Activated naive CD4-positive, alpha-beta T cell treated with Interleukin-2 at 50 U/mL for 16 hours (primary cell): ENCODE data around the gene GLTPD2.

Experiments used
- DNase-seq: peaks from one replicate; pipeline ENCODE4 v3.0.0-alpha.2; 2020

GLTPD2 gene

GRCh38 chr17:4788807-4789700 is at the start of gene GLTPD2:
Gene GLTPD2, plus strand, starts transcription at chr17:4788964. Its CDS starts 48 bp downstream, at chr17:4789012.
- no peak for DNase-seq

- peak; percentile 62 for DNase-seq
Measured at GRCh38 chr17:4739122-4740024, 49.4 kb upstream of the GLTPD2 start, which contains the start of the genes CXCL16 and ZMYND15. Gene CXCL16, minus strand, starts transcription at chr17:4739928. Its CDS starts 589 bp downstream, at chr17:4739339. Gene ZMYND15, plus strand, starts transcription at chr17:4739833. Its CDS starts 716 bp downstream, at chr17:4740549.

- DNase-seq, result no peak
Measured at GRCh38 chr17:4740025-4740351, 48.8 kb upstream of the GLTPD2 start.

- DNase-seq, result no peak
Measured at GRCh38 chr17:4740584-4740983, 48.2 kb upstream of the GLTPD2 start.

- no peak for DNase-seq
Measured at GRCh38 chr17:4741544-4741943, 47.2 kb upstream of the GLTPD2 start.

GRCh38 chr17:4742133-4742532 is 46.6 kb upstream of the GLTPD2 start:
- no peak for DNase-seq

GRCh38 chr17:4742629-4743028 is 46.1 kb upstream of the GLTPD2 start:
- no peak for DNase-seq

- DNase-seq, result no peak
Measured at GRCh38 chr17:4743216-4743615, 45.5 kb upstream of the GLTPD2 start.

- no peak for DNase-seq
Measured at GRCh38 chr17:4743898-4744297, 44.9 kb upstream of the GLTPD2 start.

- DNase-seq, result no peak
Measured at GRCh38 chr17:4744999-4745969, 43.5 kb upstream of the GLTPD2 start.

- no peak for DNase-seq
Measured at GRCh38 chr17:4747847-4748246, 40.9 kb upstream of the GLTPD2 start.

GRCh38 chr17:4748686-4749085 is 40.1 kb upstream of the GLTPD2 start:
- no peak for DNase-seq

- no peak for DNase-seq
Measured at GRCh38 chr17:4750606-4751005, 38.2 kb upstream of the GLTPD2 start.

- DNase-seq, result no peak
Measured at GRCh38 chr17:4751932-4752331, 36.8 kb upstream of the GLTPD2 start.

- no peak for DNase-seq
Measured at GRCh38 chr17:4753392-4753791, 35.4 kb upstream of the GLTPD2 start.

GRCh38 chr17:4759776-4760236 is 29.0 kb upstream of the GLTPD2 start:
- DNase-seq, result no peak

GRCh38 chr17:4764595-4764994 is 24.2 kb upstream of the GLTPD2 start:
- no peak for DNase-seq

- DNase-seq, result no peak
Measured at GRCh38 chr17:4766201-4766600, 22.6 kb upstream of the GLTPD2 start.

- no peak for DNase-seq
Measured at GRCh38 chr17:4766723-4767122, 22.0 kb upstream of the GLTPD2 start.

- no peak for DNase-seq
Measured at GRCh38 chr17:4768298-4768697, 20.5 kb upstream of the GLTPD2 start.

- DNase-seq, result no peak
Measured at GRCh38 chr17:4769628-4770027, 19.1 kb upstream of the GLTPD2 start.

- no peak for DNase-seq
Measured at GRCh38 chr17:4771519-4772234, 17.1 kb upstream of the GLTPD2 start, which contains the start of gene TM4SF5. Gene TM4SF5, plus strand, starts transcription at chr17:4771886. Its CDS starts 37 bp downstream, at chr17:4771923.
